ENCODE measurements around the gene TMEM50B.

GRCh38 chr21:33495743-33496142 is 16.0 kb upstream of the TMEM50B start:
- TF ChIP-seq CTCF (IDR thresholded peaks at IDR 0.05; ENCODE audit: insufficient read depth, low read depth, low read length), result no peak
- TF ChIP-seq EZH2 (IDR thresholded peaks at IDR 0.05; ENCODE audit: insufficient read depth, low read length), result no peak
